Panc1 (cell line): Measurements from ENCODE around the gene RIPOR2. TPM values are rescaled to one million over a fixed set of nuclear protein-coding genes. Genes with fewer than 3 reads are reported as not detected.

ENCODE experiments used
- ATAC-seq: fragments of 200-7000 bp; cut with Tn5 transposase; 2 replicates; pipeline ENCODE4 v1.9.1; 2020; ENCODE audit warnings: mild to moderate bottlenecking, moderate library complexity
- BruUV-seq: library from RNA; stranded (reverse); fragments of 400-500 nt; replicated peaks from 2 replicates; lab custom pipeline; 2021; lab: Mats Ljungman, UMichigan
- CTCF ChIA-PET: fragments of 300-600 bp; sonication (Branson Sonifier 250); formaldehyde crosslinking; loops from one replicate; lab custom pipeline; 2022; ENCODE audit warnings: antibody characterized with exemption; lab: Charles Lee
- POLR2A ChIA-PET: fragments of 300-600 bp; sonication (Branson Sonifier 250); formaldehyde crosslinking; loops from one replicate; lab custom pipeline; 2022; ENCODE audit warnings: antibody characterized with exemption; lab: Charles Lee
- DNase-seq: peaks from one replicate; pipeline ENCODE4 v3.0.0-alpha.2; 2010; ENCODE audit warnings: low read depth, low spot score
- H3K27ac ChIP-seq: 2 replicates; pipeline ENCODE4 v1.5.1; 2011; ENCODE audit warnings: mild to moderate bottlenecking, low read length, inconsistent platforms
- H3K27me3 ChIP-seq: fragments of 200-500 bp; sonication (Bioruptor generic); 2 replicates; pipeline ENCODE4 v1.6.0; 2014; ENCODE audit warnings: low read length, inconsistent platforms; ENCODE audit not compliant: control insufficient read depth, insufficient read depth
- H3K36me3 ChIP-seq: fragments of 200-500 bp; sonication (Bioruptor generic); 2 replicates; pipeline ENCODE4 v1.5.1; 2014; ENCODE audit warnings: inconsistent platforms, mild to moderate bottlenecking, low read length, moderate library complexity; ENCODE audit not compliant: control insufficient read depth, insufficient read depth
- H3K4me1 ChIP-seq: 2 replicates; pipeline ENCODE4 v1.5.1; 2011; ENCODE audit warnings: inconsistent platforms, mild to moderate bottlenecking, low read length, moderate library complexity; ENCODE audit not compliant: control insufficient read depth, insufficient read depth
- H3K4me3 ChIP-seq, 2 experiments: 2 replicates each; pipeline ENCODE4 v1.5.1; 2011 to 2012; ENCODE audit warnings: low read depth in 2 of 2, low read length in 2 of 2, mild to moderate bottlenecking in 2 of 2, inconsistent platforms in 1 of 2, moderate library complexity in 1 of 2
- H3K9me3 ChIP-seq: fragments of 200-500 bp; sonication (Bioruptor generic); 2 replicates; pipeline ENCODE4 v1.5.1; 2014; ENCODE audit warnings: low read depth, mild to moderate bottlenecking, inconsistent platforms, low read length, moderate library complexity; ENCODE audit not compliant: control insufficient read depth, insufficient read depth
- POLR2AphosphoS5 ChIP-seq: IDR thresholded peaks from 2 replicates; pipeline ENCODE4 v1.6.1; 2012; ENCODE audit warnings: mild to moderate bottlenecking, low read depth, low read length, moderate library complexity
- SIN3A ChIP-seq: IDR thresholded peaks from 2 replicates; pipeline ENCODE4 v1.6.1; 2012; ENCODE audit warnings: low read depth, mild to moderate bottlenecking, low read length, moderate library complexity, borderline replicate concordance; ENCODE audit not compliant: insufficient read depth
- TCF7L2 ChIP-seq: IDR thresholded peaks from 2 replicates; pipeline ENCODE4 v1.6.1; 2011; ENCODE audit warnings: mild to moderate bottlenecking, low read depth, low read length, inconsistent platforms
- in situ Hi-C: cut with HindIII; loops from 2 replicates; pipeline ENCODE4 v1.10.0; 2016; ENCODE audit warnings: low sequenced_read_pairs, low pct_unique_long_range_greater_than_20kb
- intact Hi-C: fragments of 100-400 bp; cut with micrococcal nuclease; formaldehyde crosslinking; loops from one replicate; pipeline ENCODE4 v1.10.0; 2022; ENCODE audit not compliant: unreplicated experiment
- total RNA-seq: library from RNA; stranded (reverse); gene quantifications from one replicate; pipeline ENCODE4 v1.2.1, GENCODE V29; 2021; ENCODE audit not compliant: unreplicated experiment
- TF ChIP-seq, protein P1 (sequence below), 2 experiments: IDR thresholded peaks; 2 replicates each; pipeline ENCODE4 v1.6.1; 2011 to 2012; ENCODE audit warnings: low read depth in 2 of 2, control low read depth in 1 of 2, low read length in 1 of 2, mild to moderate bottlenecking in 1 of 2, moderate library complexity in 1 of 2; ENCODE audit not compliant: insufficient read depth in 1 of 2
- TF ChIP-seq, protein P2 (sequence below): fragments of 450-650 bp; IDR thresholded peaks from 2 replicates; pipeline ENCODE4 v1.5.1; 2017; ENCODE audit warnings: mild to moderate bottlenecking

Gene RIPOR2
- total RNA-seq, 1 experiment from 2014 or later = 0.54 TPM

DNA sequence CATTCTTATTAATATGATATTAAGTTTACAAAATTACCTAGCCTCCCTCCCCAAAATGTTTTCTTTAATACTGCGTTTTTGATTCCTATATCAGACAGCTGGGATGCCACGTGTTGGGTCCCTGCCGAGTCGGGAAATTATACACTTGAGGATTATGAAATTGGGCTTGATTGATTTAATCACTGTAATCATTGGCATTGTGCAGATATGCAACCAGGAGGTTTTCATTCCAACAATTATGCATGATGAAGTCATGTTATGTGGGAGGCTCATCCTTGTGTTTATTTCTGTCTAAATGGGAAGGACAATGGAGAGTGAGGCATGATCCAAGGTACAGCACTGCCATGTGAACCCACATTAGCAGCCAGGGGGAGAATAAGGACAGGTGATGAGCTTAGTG is 30.6 kb upstream of the RIPOR2 start:
- Histone ChIP-seq H3K27me3 (peaks cover 6% of the 10 kb centered on the region; the same call in 1 of the 2 replicates), H3K9me3 (no peaks in the 10 kb centered on the region), H3K27ac (no peak overlapping the region), H3K4me1 (no peaks in the 10 kb centered on the region), H3K36me3 (no peaks in the 10 kb centered on the region), H3K4me3 (no peak overlapping the region)
- DNase-seq (no peak), ATAC-seq (no peak)
- BruUV-seq = no TSS peak
- intact Hi-C loops = no loop called here
- TF ChIP-seq, protein P1, sequence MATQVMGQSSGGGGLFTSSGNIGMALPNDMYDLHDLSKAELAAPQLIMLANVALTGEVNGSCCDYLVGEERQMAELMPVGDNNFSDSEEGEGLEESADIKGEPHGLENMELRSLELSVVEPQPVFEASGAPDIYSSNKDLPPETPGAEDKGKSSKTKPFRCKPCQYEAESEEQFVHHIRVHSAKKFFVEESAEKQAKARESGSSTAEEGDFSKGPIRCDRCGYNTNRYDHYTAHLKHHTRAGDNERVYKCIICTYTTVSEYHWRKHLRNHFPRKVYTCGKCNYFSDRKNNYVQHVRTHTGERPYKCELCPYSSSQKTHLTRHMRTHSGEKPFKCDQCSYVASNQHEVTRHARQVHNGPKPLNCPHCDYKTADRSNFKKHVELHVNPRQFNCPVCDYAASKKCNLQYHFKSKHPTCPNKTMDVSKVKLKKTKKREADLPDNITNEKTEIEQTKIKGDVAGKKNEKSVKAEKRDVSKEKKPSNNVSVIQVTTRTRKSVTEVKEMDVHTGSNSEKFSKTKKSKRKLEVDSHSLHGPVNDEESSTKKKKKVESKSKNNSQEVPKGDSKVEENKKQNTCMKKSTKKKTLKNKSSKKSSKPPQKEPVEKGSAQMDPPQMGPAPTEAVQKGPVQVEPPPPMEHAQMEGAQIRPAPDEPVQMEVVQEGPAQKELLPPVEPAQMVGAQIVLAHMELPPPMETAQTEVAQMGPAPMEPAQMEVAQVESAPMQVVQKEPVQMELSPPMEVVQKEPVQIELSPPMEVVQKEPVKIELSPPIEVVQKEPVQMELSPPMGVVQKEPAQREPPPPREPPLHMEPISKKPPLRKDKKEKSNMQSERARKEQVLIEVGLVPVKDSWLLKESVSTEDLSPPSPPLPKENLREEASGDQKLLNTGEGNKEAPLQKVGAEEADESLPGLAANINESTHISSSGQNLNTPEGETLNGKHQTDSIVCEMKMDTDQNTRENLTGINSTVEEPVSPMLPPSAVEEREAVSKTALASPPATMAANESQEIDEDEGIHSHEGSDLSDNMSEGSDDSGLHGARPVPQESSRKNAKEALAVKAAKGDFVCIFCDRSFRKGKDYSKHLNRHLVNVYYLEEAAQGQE (IDR thresholded peaks at IDR 0.05; ENCODE audit: insufficient read depth in 1 of 2, low read depth in 2 of 2, low read length in 1 of 2) = no peak
- TF ChIP-seq TCF7L2 (no peak), POLR2AphosphoS5 (no peak), SIN3A (no peak)
- TF ChIP-seq, protein P2, sequence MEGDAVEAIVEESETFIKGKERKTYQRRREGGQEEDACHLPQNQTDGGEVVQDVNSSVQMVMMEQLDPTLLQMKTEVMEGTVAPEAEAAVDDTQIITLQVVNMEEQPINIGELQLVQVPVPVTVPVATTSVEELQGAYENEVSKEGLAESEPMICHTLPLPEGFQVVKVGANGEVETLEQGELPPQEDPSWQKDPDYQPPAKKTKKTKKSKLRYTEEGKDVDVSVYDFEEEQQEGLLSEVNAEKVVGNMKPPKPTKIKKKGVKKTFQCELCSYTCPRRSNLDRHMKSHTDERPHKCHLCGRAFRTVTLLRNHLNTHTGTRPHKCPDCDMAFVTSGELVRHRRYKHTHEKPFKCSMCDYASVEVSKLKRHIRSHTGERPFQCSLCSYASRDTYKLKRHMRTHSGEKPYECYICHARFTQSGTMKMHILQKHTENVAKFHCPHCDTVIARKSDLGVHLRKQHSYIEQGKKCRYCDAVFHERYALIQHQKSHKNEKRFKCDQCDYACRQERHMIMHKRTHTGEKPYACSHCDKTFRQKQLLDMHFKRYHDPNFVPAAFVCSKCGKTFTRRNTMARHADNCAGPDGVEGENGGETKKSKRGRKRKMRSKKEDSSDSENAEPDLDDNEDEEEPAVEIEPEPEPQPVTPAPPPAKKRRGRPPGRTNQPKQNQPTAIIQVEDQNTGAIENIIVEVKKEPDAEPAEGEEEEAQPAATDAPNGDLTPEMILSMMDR = no peak
- ChIA-PET POLR2A (no interaction called here), CTCF (no interaction called here)
- in situ Hi-C loops = no loop called here

GRCh38 chr6:24963887-24964570 is 28.3 kb upstream of the RIPOR2 start:
- no TSS peak for BruUV-seq
- peaks cover 6% of the 10 kb centered on the region; the same call in 1 of the 2 replicates for H3K27me3 ChIP-seq
- ChIA-PET POLR2A (no interaction called here), CTCF (interaction anchor here (0.7 kb wide), 1 partner anchor 85 kb away, joined by 3 read pairs; no protein-coding TSS in a partner anchor)
- H3K27ac ChIP-seq = no peak overlapping the region
- no peaks in the 10 kb centered on the region for H3K9me3 ChIP-seq
- no peak for TF ChIP-seq SIN3A
- TF ChIP-seq, protein P2 = no peak
- H3K4me3 ChIP-seq = no peak overlapping the region
- DNase-seq (no peak), ATAC-seq (no peak)
- H3K36me3 ChIP-seq = no peaks in the 10 kb centered on the region
- H3K4me1 ChIP-seq = no peaks in the 10 kb centered on the region
- in situ Hi-C loops = no loop called here
- intact Hi-C loops = no loop called here
